ENCODE measurements around the gene NCS1.

Gene NCS1

DNA sequence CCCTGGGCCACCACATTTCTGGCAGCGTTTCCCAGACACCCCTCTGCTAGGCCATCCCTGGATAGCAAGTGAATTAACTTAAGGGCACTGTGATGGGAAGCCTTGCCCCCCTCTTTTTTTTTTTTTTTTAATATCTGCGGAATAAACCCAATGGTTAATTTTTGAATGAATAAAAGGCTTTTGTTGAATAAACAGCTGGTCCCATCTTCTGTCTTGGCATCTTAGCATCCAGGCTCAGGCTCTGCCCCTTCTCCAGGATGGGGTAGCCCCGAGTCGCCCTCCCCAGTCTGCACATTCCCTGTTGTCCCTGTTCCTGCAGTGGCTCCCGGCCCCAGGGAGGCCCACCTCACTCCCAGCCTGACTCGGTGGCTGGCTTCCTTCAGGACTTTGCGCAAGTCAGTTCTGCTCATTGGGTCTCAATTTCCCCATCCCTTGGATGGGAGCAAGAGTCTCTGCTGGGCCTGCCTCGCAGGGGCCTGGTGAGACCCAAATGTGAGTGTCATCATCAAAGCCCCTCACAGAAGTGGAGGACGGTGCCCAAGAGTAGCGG is 64.3 kb downstream of the NCS1 start:
- Histone ChIP-seq H3K4me1 (ENCODE audit: control insufficient read depth, insufficient read depth, low read length) (no peaks in the 10 kb centered on the region), H3K4me3 (ENCODE audit: low read depth, low read length) (no peak overlapping the region), H3K27ac (ENCODE audit: extremely low read depth, low read depth, low read length) (no peak overlapping the region), H3K9me3 (ENCODE audit: control insufficient read depth, insufficient read depth, low read depth, low read length) (no peaks in the 10 kb centered on the region), H3K36me3 (ENCODE audit: control insufficient read depth in 2 of 2, insufficient read depth in 1 of 2, low read length in 2 of 2) (peaks cover 0 to 27% of the 10 kb centered on the region in 2 experiments; a peak in 2 of 3 replicates)
- POLR2A ChIA-PET, result no interaction called here
- CTCF ChIA-PET, result interaction anchor here (0.5 to 9.9 kb wide), 40 partner anchors 9 to 998 kb away, joined by 3 to 217 read pairs (median 4); no protein-coding TSS in a partner anchor
- no peak for TF ChIP-seq ZNF366 (tag by site-specific recombination; conservative IDR thresholded peaks at IDR 0.05)
- TF ChIP-seq ZNF561 (tag by site-specific recombination; IDR thresholded peaks at IDR 0.05; ENCODE audit: borderline replicate concordance), result 0 out of 2 replicates have a peak, but pooled peaks have one; percentile 7
- 0 out of 2 replicates have a peak, but pooled peaks have one; percentile 4 for TF ChIP-seq ZXDB (tag by site-specific recombination; IDR thresholded peaks at IDR 0.05)

- Histone ChIP-seq H3K4me1 (ENCODE audit: control insufficient read depth, insufficient read depth, low read length) (no peaks in the 10 kb centered on the region), H3K9me3 (ENCODE audit: control insufficient read depth, insufficient read depth, low read depth, low read length) (no peaks in the 10 kb centered on the region), H3K4me3 (ENCODE audit: low read depth, low read length) (no peak overlapping the region), H3K27ac (ENCODE audit: extremely low read depth, low read depth, low read length) (no peak overlapping the region), H3K36me3 (ENCODE audit: control insufficient read depth in 2 of 2, insufficient read depth in 1 of 2, low read length in 2 of 2) (peaks cover 0 to 22% of the 10 kb centered on the region in 2 experiments; a peak in 2 of 3 replicates)
- TF ChIP-seq SCRT2 (tag by site-specific recombination; IDR thresholded peaks at IDR 0.05), result 0 out of 2 replicates have a peak, but pooled peaks have one; percentile 39
- TF ChIP-seq, protein P1, sequence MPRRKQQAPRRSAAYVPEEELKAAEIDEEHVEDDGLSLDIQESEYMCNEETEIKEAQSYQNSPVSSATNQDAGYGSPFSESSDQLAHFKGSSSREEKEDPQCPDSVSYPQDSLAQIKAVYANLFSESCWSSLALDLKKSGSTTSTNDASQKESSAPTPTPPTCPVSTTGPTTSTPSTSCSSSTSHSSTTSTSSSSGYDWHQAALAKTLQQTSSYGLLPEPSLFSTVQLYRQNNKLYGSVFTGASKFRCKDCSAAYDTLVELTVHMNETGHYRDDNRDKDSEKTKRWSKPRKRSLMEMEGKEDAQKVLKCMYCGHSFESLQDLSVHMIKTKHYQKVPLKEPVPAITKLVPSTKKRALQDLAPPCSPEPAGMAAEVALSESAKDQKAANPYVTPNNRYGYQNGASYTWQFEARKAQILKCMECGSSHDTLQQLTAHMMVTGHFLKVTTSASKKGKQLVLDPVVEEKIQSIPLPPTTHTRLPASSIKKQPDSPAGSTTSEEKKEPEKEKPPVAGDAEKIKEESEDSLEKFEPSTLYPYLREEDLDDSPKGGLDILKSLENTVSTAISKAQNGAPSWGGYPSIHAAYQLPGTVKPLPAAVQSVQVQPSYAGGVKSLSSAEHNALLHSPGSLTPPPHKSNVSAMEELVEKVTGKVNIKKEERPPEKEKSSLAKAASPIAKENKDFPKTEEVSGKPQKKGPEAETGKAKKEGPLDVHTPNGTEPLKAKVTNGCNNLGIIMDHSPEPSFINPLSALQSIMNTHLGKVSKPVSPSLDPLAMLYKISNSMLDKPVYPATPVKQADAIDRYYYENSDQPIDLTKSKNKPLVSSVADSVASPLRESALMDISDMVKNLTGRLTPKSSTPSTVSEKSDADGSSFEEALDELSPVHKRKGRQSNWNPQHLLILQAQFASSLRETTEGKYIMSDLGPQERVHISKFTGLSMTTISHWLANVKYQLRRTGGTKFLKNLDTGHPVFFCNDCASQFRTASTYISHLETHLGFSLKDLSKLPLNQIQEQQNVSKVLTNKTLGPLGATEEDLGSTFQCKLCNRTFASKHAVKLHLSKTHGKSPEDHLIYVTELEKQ (tag by site-specific recombination; IDR thresholded peaks at IDR 0.05; ENCODE audit: borderline replicate concordance), result no peak
- ChIA-PET POLR2A (no interaction called here), CTCF (interaction anchor here (0.5 to 9.9 kb wide), 28 partner anchors 9 to 327 kb away, joined by 3 to 217 read pairs (median 4); no protein-coding TSS in a partner anchor)
These were observed 64.9 kb downstream of the NCS1 start for GRCh38 chr9:130237076-130237475.

- Histone ChIP-seq H3K4me1 (ENCODE audit: control insufficient read depth, insufficient read depth, low read length) (0 out of 2 replicates have a peak, but pooled peaks cover 2% of the 10 kb centered on the region), H3K4me3 (ENCODE audit: low read depth, low read length) (no peak overlapping the region), H3K27ac (ENCODE audit: extremely low read depth, low read depth, low read length) (no peak overlapping the region), H3K9me3 (ENCODE audit: control insufficient read depth, insufficient read depth, low read depth, low read length) (no peaks in the 10 kb centered on the region), H3K36me3 (ENCODE audit: control insufficient read depth in 2 of 2, insufficient read depth in 1 of 2, low read length in 2 of 2) (peaks cover 0 to 19% of the 10 kb centered on the region in 2 experiments; a peak in 2 of 3 replicates)
- TF ChIP-seq PATZ1 (tag by site-specific recombination; IDR thresholded peaks at IDR 0.05), result no peak
- no peak for TF ChIP-seq ZNF571 (tag by site-specific recombination; IDR thresholded peaks at IDR 0.05)
- TF ChIP-seq ZBTB20 (tag by site-specific recombination; IDR thresholded peaks at IDR 0.05), result peak; percentile 50; the same call in 1 of the 2 replicates
- no peak for TF ChIP-seq ZNF747 (tag by site-specific recombination; IDR thresholded peaks at IDR 0.05)
- TF ChIP-seq ZNF473 (tag by site-specific recombination; IDR thresholded peaks at IDR 0.05), result no peak
- TF ChIP-seq, protein P2, sequence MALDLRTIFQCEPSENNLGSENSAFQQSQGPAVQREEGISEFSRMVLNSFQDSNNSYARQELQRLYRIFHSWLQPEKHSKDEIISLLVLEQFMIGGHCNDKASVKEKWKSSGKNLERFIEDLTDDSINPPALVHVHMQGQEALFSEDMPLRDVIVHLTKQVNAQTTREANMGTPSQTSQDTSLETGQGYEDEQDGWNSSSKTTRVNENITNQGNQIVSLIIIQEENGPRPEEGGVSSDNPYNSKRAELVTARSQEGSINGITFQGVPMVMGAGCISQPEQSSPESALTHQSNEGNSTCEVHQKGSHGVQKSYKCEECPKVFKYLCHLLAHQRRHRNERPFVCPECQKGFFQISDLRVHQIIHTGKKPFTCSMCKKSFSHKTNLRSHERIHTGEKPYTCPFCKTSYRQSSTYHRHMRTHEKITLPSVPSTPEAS (tag by site-specific recombination; IDR thresholded peaks at IDR 0.05), result no peak
- no peak for TF ChIP-seq ZNF830 (tag by site-specific recombination; IDR thresholded peaks at IDR 0.05; ENCODE audit: low read depth)
- TF ChIP-seq KLF7 (tag by site-specific recombination; IDR thresholded peaks at IDR 0.05; ENCODE audit: borderline replicate concordance), result no peak
- TF ChIP-seq ZFHX2 (tag by site-specific recombination; conservative IDR thresholded peaks at IDR 0.05), result peak; percentile 14; the same call in 1 of the 2 replicates
- no peak for TF ChIP-seq ZNF791 (tag by site-specific recombination; IDR thresholded peaks at IDR 0.05)
- TF ChIP-seq ZIC2 (tag by site-specific recombination; IDR thresholded peaks at IDR 0.05), result peak; percentile 23; the same call in 1 of the 2 replicates
- TF ChIP-seq ZNF692 (tag by site-specific recombination; IDR thresholded peaks at IDR 0.05), result no peak
- ChIA-PET POLR2A (no interaction called here), CTCF (interaction anchor here (0.6 to 9.9 kb wide), 6 partner anchors 15 to 236 kb away, joined by 3 to 217 read pairs (median 4); no protein-coding TSS in a partner anchor)
These were observed 65.7 kb downstream of the NCS1 start for GRCh38 chr9:130237763-130238524.
